Liver (tissue), 3 donors: ENCODE measurements around the gene PRDM1.

Experiments used
- EGR1 ChIP-seq, 2 donors: IDR thresholded peaks; 2 replicates each; pipeline ENCODE4 v1.6.1; 2016 to 2018; ENCODE audit warnings: antibody characterized with exemption in 2 of 2, low read depth in 2 of 2
- GABPA ChIP-seq, 2 donors: IDR thresholded peaks in 1 of 2; conservative IDR thresholded peaks in 1 of 2; 2 replicates each; pipeline ENCODE4 v1.6.1; 2016; ENCODE audit warnings: antibody characterized with exemption in 2 of 2, mild to moderate bottlenecking in 1 of 2, moderate library complexity in 1 of 2
- RAD21 ChIP-seq, 2 donors: IDR thresholded peaks; 2 replicates each; pipeline ENCODE4 v1.6.1; 2016; ENCODE audit warnings: antibody characterized with exemption in 2 of 2, mild to moderate bottlenecking in 2 of 2
- SP1 ChIP-seq: IDR thresholded peaks from 2 replicates; pipeline ENCODE4 v1.6.1; 2018; ENCODE audit warnings: antibody characterized with exemption, mild to moderate bottlenecking
- TAF1 ChIP-seq: conservative IDR thresholded peaks from 2 replicates; pipeline ENCODE4 v1.6.1; 2016; ENCODE audit warnings: antibody characterized with exemption, mild to moderate bottlenecking
- YY1 ChIP-seq: IDR thresholded peaks from 2 replicates; pipeline ENCODE4 v1.6.1; 2016; ENCODE audit warnings: antibody characterized with exemption, mild to moderate bottlenecking
- TF ChIP-seq, protein P1 (sequence below): IDR thresholded peaks from 2 replicates; pipeline ENCODE4 v1.6.1; 2016; ENCODE audit warnings: antibody characterized with exemption, mild to moderate bottlenecking
- TF ChIP-seq, protein P2 (sequence below): fragments of 150-350 bp; IDR thresholded peaks from 2 replicates; pipeline ENCODE4 v1.5.1; 2017; ENCODE audit warnings: improper control_type of control experiment, low read depth, low read length; ENCODE audit not compliant: missing input control
- TF ChIP-seq, protein P3 (sequence below): IDR thresholded peaks from 2 replicates; pipeline ENCODE4 v1.6.1; 2016; ENCODE audit warnings: antibody characterized with exemption
- TF ChIP-seq, protein P4 (sequence below): IDR thresholded peaks from 2 replicates; pipeline ENCODE4 v1.6.1; 2016; ENCODE audit warnings: antibody characterized with exemption
- TF ChIP-seq, protein P5 (sequence below): IDR thresholded peaks from 2 replicates; pipeline ENCODE4 v1.6.1; 2016; ENCODE audit warnings: antibody characterized with exemption
- donor health status: healthy.
- donor health status: healthy.

DNA sequence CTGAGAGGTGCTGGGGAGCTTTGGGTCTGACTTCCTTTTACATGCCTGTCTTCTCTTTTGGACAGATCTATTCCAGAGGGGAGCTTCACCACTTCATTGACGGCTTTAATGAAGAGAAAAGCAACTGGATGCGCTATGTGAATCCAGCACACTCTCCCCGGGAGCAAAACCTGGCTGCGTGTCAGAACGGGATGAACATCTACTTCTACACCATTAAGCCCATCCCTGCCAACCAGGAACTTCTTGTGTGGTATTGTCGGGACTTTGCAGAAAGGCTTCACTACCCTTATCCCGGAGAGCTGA is 13.1 kb downstream of the PRDM1 start:
- TF ChIP-seq, protein P1, sequence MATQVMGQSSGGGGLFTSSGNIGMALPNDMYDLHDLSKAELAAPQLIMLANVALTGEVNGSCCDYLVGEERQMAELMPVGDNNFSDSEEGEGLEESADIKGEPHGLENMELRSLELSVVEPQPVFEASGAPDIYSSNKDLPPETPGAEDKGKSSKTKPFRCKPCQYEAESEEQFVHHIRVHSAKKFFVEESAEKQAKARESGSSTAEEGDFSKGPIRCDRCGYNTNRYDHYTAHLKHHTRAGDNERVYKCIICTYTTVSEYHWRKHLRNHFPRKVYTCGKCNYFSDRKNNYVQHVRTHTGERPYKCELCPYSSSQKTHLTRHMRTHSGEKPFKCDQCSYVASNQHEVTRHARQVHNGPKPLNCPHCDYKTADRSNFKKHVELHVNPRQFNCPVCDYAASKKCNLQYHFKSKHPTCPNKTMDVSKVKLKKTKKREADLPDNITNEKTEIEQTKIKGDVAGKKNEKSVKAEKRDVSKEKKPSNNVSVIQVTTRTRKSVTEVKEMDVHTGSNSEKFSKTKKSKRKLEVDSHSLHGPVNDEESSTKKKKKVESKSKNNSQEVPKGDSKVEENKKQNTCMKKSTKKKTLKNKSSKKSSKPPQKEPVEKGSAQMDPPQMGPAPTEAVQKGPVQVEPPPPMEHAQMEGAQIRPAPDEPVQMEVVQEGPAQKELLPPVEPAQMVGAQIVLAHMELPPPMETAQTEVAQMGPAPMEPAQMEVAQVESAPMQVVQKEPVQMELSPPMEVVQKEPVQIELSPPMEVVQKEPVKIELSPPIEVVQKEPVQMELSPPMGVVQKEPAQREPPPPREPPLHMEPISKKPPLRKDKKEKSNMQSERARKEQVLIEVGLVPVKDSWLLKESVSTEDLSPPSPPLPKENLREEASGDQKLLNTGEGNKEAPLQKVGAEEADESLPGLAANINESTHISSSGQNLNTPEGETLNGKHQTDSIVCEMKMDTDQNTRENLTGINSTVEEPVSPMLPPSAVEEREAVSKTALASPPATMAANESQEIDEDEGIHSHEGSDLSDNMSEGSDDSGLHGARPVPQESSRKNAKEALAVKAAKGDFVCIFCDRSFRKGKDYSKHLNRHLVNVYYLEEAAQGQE: no peak
- TF ChIP-seq, protein P2, sequence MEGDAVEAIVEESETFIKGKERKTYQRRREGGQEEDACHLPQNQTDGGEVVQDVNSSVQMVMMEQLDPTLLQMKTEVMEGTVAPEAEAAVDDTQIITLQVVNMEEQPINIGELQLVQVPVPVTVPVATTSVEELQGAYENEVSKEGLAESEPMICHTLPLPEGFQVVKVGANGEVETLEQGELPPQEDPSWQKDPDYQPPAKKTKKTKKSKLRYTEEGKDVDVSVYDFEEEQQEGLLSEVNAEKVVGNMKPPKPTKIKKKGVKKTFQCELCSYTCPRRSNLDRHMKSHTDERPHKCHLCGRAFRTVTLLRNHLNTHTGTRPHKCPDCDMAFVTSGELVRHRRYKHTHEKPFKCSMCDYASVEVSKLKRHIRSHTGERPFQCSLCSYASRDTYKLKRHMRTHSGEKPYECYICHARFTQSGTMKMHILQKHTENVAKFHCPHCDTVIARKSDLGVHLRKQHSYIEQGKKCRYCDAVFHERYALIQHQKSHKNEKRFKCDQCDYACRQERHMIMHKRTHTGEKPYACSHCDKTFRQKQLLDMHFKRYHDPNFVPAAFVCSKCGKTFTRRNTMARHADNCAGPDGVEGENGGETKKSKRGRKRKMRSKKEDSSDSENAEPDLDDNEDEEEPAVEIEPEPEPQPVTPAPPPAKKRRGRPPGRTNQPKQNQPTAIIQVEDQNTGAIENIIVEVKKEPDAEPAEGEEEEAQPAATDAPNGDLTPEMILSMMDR: no peak
- TF ChIP-seq TAF1 (no peak), EGR1 (IDR thresholded peaks at IDR 0.05; ENCODE audit: low read depth in 2 of 2) (no peak), YY1 (no peak), RAD21 (IDR thresholded peaks at IDR 0.05) (no peak), SP1 (no peak), GABPA (IDR thresholded peaks at IDR 0.05 in 1 of 2, conservative IDR thresholded peaks at IDR 0.05 in 1 of 2) (no peak)
- TF ChIP-seq, protein P3, sequence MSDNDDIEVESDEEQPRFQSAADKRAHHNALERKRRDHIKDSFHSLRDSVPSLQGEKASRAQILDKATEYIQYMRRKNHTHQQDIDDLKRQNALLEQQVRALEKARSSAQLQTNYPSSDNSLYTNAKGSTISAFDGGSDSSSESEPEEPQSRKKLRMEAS: no peak
- TF ChIP-seq, protein P4, sequence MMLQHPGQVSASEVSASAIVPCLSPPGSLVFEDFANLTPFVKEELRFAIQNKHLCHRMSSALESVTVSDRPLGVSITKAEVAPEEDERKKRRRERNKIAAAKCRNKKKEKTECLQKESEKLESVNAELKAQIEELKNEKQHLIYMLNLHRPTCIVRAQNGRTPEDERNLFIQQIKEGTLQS: no peak
- TF ChIP-seq, protein P5, sequence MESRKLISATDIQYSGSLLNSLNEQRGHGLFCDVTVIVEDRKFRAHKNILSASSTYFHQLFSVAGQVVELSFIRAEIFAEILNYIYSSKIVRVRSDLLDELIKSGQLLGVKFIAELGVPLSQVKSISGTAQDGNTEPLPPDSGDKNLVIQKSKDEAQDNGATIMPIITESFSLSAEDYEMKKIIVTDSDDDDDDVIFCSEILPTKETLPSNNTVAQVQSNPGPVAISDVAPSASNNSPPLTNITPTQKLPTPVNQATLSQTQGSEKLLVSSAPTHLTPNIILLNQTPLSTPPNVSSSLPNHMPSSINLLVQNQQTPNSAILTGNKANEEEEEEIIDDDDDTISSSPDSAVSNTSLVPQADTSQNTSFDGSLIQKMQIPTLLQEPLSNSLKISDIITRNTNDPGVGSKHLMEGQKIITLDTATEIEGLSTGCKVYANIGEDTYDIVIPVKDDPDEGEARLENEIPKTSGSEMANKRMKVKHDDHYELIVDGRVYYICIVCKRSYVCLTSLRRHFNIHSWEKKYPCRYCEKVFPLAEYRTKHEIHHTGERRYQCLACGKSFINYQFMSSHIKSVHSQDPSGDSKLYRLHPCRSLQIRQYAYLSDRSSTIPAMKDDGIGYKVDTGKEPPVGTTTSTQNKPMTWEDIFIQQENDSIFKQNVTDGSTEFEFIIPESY: no peak
